HG03139 (cell line): ENCODE data around the gene MKRN3.

Experiments
- ATAC-seq: cut with Tn5 transposase; IDR thresholded peaks from one replicate; pipeline ENCODE4 v1.9.1; 2021; ENCODE audit not compliant: unreplicated experiment

Gene MKRN3

DNA sequence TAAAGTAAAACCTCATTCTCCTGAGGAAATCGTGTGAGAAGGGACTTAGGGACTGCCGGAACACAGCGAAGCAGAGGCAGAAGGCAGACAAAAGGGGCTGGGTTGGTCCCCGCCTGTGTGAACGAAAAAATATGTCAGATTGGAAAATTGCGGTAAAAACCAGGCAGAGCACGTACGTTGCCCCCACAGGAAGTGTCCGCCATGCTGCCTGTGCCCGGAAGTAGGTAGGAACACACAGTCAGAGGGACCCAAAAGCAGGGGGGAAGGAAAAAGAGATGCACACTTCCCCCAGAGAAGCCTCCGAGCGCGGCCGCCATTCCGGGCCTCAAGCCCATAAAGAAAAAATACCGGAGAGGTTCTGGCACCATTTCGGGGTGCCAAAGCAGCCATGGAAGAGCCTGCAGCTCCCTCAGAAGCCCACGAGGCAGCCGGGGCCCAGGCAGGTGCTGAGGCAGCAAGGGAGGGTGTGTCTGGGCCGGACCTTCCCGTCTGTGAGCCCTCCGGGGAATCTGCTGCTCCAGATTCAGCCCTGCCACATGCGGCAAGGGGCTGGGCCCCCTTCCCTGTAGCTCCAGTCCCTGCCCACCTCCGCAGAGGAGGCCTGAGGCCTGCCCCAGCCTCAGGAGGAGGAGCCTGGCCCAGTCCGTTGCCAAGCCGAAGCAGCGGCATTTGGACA, at the start of gene MKRN3:
Gene MKRN3 (plus strand): TSS at position 280 of the 676 bp plus-strand sequence. CDS start 109 bp downstream, at position 389.
- ATAC-seq: no peak

- no peak for ATAC-seq
Observed at GRCh38 chr15:23516866-23517265, 48.6 kb upstream of the MKRN3 start.

DNA sequence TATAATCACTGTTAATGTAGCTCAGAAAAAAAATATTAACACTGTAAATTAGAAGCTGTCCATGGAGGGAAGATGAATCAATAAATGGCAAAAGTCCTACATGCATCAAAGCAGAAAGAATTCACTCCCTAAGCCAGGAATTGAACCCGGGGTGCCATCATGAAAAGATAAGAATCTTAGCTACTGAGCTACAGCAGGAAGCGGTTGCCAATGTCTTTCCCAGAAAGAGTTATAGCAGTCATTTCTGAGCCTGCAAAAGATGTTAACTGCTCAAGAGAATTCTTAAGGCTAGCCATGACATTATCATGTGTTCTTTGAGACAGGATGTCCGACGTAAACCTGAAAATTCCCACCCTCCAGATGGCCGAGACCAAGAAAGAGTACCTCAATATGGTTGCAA, 47.4 kb upstream of the MKRN3 start:
- no peak for ATAC-seq

- no peak for ATAC-seq
Observed at GRCh38 chr15:23524816-23525215, 40.7 kb upstream of the MKRN3 start.

GRCh38 chr15:23529891-23530290, 35.6 kb upstream of the MKRN3 start:
- ATAC-seq: no peak

DNA sequence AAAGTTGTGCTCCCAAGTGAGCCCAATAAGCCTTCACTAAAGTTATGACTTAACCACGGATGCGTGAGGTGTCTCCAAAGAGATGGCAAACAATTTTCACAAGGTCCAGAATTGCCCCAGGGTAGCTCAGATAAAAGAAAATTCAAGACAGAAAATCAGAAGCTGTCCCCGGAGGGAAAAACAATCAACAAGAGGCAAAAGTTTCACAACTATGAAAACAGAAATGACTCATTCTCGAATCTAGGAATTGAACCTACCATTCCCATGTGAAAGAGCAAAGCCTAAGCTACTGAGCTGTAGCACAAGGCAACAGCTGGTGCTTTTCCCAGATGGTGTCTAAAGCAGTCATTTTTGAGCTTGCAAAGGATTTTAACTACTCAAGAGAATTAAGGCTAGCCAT, 33.5 kb upstream of the MKRN3 start:
- no peak for ATAC-seq

DNA sequence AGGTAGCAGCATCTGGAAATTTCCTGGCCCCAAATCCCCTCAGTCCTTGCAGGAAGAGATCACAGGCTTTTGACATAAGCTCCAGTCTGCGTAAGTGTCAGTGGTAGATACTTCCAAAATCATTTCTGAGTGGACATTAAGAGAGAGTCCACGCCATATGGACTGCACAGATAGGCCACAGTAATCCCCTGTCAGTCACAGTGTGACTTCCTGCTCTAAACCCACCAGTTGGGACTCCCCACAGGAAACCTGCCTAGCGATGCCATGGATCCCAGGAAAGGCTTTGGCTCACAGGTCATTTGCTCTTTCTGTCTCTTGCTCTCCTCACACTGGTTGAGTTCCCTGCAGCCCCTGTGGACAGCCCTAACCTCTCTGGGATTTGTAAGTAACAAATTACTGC, 28.8 kb upstream of the MKRN3 start:
- no peak for ATAC-seq

GRCh38 chr15:23538648-23539047, 26.8 kb upstream of the MKRN3 start:
- ATAC-seq: no peak

DNA sequence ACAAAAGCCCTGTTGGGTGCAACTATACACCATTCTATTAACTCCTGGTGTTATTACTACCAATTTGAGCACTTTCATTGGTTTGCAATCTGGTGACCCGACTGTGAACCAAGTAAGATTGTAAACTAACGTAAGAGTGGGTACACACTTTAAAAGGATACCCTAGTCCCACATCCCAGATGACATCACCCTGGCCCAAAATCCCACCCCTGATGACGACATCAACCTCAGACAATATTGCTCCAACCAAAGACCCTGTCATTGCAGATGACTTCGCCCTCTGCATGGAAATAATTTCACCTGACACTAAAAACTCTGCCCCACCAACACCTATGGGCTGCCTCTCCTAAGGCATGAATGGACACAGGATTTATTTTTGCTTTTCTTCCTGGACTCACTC, 25.6 kb upstream of the MKRN3 start:
- no peak for ATAC-seq

DNA sequence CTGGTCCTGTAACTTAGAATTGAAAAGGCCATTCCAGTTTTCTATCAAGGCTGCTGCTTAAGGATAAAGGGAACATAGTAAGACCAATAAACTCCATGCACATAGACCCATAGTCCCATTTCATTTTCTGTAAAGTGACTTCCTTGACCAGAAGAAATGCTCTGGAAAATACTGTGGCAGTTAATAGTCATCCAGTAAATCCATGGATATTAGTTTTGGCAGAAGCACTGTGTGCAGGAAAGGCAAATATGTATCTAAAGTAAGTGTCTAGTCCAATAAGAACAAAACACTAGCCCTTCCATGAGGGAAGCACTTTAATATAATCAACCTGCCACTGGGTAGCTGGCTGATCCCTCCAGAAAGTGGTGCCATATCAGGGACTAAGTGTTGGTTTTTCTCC, 19.3 kb upstream of the MKRN3 start:
- no peak for ATAC-seq

- no peak for ATAC-seq
Observed at GRCh38 chr15:23548071-23548470, 17.4 kb upstream of the MKRN3 start.

DNA sequence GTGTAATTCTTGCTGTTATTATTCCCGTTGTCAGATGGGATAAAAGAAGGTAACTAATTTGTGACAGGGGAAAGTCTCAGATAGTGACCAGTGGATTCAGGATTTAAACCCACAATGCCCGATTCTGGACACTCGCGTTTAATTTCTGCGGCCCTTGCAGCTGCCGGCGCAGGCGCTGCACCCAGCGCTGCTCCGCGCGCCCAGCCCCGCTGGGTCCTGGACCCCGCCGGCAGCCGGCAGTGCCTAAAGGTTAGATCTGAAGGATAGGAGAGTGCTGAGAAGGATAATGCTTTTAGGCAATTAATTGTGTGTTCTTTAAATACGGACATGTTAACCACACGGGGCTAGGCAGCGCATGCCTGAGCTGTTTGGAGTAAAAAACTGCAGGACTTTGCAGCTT, 3.6 kb upstream of the MKRN3 start:
- ATAC-seq: no peak

DNA sequence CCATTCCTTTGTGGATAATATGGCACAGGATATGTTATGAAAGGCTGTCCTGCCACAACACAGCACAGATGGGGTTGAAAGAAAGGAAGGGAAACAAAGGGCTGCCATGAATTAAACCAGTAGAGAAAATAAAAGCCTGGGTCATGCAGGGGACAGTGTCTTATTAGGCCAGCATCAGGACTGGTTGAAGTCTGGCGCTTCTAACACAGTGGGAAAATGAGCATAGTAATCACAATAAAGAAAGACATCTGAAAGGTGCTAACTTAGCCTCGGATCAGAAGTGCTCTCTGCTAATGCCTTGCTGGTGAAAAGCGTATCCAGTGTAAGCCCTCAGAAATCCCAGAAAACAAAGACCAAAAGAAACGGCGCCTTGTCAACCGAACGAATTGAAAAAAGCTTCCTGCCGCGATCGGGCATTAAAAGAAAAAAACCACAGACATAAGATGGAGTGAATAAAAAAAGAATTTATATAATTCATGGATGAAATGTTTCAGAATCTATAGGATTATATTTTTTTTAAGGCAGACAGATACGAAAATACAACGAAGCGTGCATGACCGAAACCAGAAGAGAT, 566 bp upstream of the MKRN3 start:
- ATAC-seq: no peak

GRCh38 chr15:23566071-23566554, 639 bp downstream of the MKRN3 start:
- ATAC-seq: no peak

DNA sequence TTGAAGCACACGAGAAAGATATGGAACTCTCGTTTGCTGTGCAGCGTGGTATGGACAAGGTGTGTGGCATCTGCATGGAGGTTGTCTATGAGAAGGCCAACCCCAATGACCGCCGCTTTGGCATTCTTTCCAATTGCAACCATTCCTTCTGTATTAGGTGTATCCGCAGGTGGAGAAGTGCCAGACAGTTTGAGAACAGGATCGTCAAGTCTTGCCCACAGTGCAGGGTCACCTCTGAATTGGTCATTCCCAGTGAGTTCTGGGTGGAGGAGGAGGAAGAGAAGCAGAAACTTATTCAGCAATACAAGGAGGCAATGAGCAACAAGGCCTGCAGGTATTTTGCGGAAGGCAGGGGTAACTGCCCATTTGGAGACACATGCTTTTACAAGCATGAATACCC, 1.2 kb downstream of the MKRN3 start:
- no peak for ATAC-seq

- ATAC-seq: no peak
Observed at GRCh38 chr15:23567921-23568320, 2.4 kb downstream of the MKRN3 start.

- ATAC-seq: no peak
Observed at GRCh38 chr15:23569151-23569925, 3.9 kb downstream of the MKRN3 start.

DNA sequence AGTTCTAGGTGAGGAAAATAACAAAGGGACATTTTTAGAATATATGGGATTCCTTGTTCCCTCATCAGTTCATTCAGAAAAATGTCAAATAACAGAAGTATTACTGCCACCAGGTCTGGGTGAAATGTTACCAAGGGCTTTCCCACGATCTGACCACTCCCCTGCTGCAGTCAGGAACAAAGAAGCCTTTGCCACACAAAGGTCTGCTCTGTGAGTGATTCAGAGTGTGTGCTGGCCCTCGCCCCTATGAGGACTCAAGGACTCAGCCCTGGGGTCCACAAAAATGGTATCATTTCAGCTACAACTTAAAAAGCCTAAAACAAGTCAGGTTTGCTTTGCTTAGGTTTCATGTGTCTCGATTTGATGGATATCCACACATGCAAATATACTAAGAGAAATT, 5.0 kb downstream of the MKRN3 start:
- ATAC-seq: no peak

- ATAC-seq: no peak
Observed at GRCh38 chr15:23572844-23573243, 7.4 kb downstream of the MKRN3 start.

GRCh38 chr15:23574742-23575141, 9.3 kb downstream of the MKRN3 start:
- no peak for ATAC-seq

DNA sequence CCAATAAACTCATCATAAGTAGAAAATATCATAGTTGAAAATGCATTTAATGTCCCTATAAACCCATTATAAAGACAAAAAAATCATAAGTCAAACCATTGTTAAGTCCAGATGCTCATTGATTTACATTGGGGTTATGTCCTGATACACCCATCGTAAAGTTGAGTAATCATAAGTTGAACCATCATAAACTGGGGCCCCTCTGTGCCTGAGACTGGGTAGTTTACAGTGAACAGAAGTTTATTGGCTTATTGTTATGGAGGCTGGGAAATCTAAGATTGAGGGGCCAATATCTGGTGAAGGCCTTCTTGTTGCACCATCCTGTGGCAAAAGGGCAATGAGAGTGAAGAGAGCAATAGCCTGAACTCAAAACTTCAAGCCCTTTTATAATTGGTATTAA, 10.6 kb downstream of the MKRN3 start:
- no peak for ATAC-seq

- no peak for ATAC-seq
Observed at GRCh38 chr15:23578521-23579150, 13.2 kb downstream of the MKRN3 start.
